Subcutaneous abdominal adipose tissue (tissue), 5 donors: Measurements from ENCODE around the gene TMEM127.
"Not testable (repeated sequence)": the region's sequence is repeated elsewhere in the genome, so short reads cannot be mapped to it uniquely, and the experiment has no call there.

Experiments used
- H3K27ac ChIP-seq: one replicate; pipeline ENCODE4 v1.7.0; 2013; ENCODE audit warnings: low read depth, mild to moderate bottlenecking, inconsistent platforms, low read length, moderate library complexity
- H3K27me3 ChIP-seq, 5 donors: one replicate each; pipeline ENCODE4 v1.7.0; 2013; ENCODE audit warnings: low read length in 5 of 5, inconsistent platforms in 1 of 5; ENCODE audit not compliant: control insufficient read depth in 5 of 5, insufficient read depth in 4 of 5
- H3K36me3 ChIP-seq, 5 donors: one replicate each; pipeline ENCODE4 v1.7.0; 2013; ENCODE audit warnings: low read length in 5 of 5; ENCODE audit not compliant: control insufficient read depth in 5 of 5, insufficient read depth in 5 of 5
- H3K4me1 ChIP-seq, 5 donors: one replicate each; pipeline ENCODE4 v1.7.0; 2013; ENCODE audit warnings: low read length in 5 of 5, mild to moderate bottlenecking in 3 of 5, moderate library complexity in 1 of 5; ENCODE audit not compliant: control insufficient read depth in 5 of 5, insufficient read depth in 5 of 5
- H3K4me3 ChIP-seq, 5 donors: one replicate each; pipeline ENCODE4 v1.7.0; 2013; ENCODE audit warnings: low read length in 5 of 5, low read depth in 1 of 5
- H3K9ac ChIP-seq, 5 donors: one replicate each; pipeline ENCODE4 v1.7.0; 2013; ENCODE audit warnings: low read length in 5 of 5, mild to moderate bottlenecking in 4 of 5, moderate library complexity in 3 of 5
- H3K9me3 ChIP-seq, 5 donors: one replicate each; pipeline ENCODE4 v1.7.0; 2013; ENCODE audit warnings: low read length in 5 of 5; ENCODE audit not compliant: control insufficient read depth in 5 of 5
- donor health status: healthy.
- donor health status: healthy.
- donor health status: healthy.
- donor health status: healthy.
- donor health status: healthy.

Gene TMEM127

DNA sequence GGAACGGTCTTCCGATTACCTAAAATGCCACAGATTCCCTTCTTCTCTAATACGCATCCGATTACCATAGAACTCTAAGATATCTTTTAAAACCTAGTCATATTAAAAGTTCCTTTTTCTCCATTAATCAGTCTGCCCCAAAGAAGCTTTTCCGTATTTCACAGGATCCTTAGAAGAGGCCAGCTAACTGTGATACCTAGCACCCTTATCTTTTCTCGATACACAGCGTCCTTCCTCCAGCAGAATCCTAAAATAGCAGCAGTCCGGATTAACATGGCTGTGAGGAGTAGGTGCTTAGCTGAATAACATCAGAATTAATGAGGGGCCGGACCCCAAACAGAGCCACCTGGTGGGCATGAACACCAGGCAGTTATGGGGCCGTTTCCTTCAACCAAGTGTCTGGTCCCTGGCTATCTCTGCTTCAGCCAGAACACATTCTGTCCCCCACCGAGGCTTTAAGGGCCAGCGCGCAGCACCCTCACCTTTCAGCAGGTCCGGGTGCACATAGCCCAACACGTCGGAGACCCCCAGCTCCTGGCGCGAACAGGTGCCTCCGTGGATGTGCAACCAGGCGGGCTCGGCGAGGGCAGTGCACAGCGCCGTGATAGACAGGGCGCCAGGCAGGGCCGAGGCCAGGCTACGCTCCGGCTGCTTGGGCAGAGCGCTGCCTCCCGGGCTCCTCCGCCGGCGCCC is 995 bp downstream of the TMEM127 start:
- Histone ChIP-seq H3K27me3 (no peaks in the 10 kb centered on the region), H3K9me3 (no peaks in the 10 kb centered on the region), H3K9ac (peak overlapping the region; percentile 68 to 97 (median 95)), H3K4me3 (peak overlapping the region; percentile 70 to 96 (median 82)), H3K4me1 (peaks cover 13 to 60% (median 49%) of the 10 kb centered on the region in 5 donors), H3K36me3 (peaks cover 3 to 44% (median 29%) of the 10 kb centered on the region in 5 donors), H3K27ac (peak overlapping the region; percentile 93)

DNA sequence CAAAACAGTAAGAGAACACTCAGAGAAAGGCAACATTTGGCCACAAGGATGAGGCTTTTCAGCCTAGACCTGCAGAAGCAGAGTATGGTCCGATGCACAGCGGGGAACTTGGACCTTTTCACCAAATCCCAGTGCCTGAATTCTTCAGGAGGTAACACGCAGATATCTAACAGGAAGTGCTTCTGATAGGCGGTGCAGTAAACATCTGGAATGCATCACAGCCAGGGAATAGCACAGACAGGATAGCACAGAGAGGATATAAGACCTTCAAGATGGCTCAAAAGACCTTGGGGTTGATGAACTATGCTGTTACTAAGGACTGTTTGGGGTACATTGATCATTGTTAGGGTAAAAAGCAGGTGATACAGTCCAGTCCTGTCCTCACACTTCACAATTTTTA is 1.7 kb downstream of the TMEM127 start:
- Histone ChIP-seq H3K27ac (peak overlapping the region; percentile 93), H3K36me3 (peaks cover 3 to 38% (median 24%) of the 10 kb centered on the region in 5 donors), H3K27me3 (no peaks in the 10 kb centered on the region), H3K4me3 (peak overlapping the region; percentile 70 to 96 (median 82)), H3K9me3 (no peaks in the 10 kb centered on the region), H3K4me1 (peaks cover 19 to 67% (median 56%) of the 10 kb centered on the region in 5 donors), H3K9ac (peak overlapping the region in 4 of 5 donors; percentile 89 to 97 (median 96))

DNA sequence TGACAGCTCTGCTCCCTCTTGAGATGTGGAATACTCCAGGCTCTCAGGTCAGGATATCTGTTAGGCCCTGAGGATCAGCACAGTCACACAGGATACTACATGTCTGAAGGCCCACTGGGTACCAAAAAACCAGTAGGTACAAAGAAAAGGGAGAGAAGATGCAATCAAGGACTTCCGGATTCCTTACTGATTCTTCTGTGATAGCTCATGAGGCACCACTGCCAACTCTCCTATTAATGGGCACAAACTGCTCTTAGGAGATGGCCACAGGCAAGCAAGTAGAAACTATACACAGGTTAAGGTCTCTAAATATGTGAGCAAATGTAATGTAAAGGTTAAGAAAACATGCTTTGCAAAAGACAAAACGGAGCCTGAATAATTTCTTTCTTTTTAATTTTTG is 3.5 kb downstream of the TMEM127 start:
- Histone ChIP-seq H3K36me3 (peaks cover 0 to 23% (median 11%) of the 10 kb centered on the region in 5 donors), H3K27ac (no peak overlapping the region), H3K9me3 (no peaks in the 10 kb centered on the region), H3K4me1 (peaks cover 28 to 80% (median 72%) of the 10 kb centered on the region in 5 donors), H3K4me3 (no peak overlapping the region), H3K9ac (no peak overlapping the region), H3K27me3 (no peaks in the 10 kb centered on the region)

DNA sequence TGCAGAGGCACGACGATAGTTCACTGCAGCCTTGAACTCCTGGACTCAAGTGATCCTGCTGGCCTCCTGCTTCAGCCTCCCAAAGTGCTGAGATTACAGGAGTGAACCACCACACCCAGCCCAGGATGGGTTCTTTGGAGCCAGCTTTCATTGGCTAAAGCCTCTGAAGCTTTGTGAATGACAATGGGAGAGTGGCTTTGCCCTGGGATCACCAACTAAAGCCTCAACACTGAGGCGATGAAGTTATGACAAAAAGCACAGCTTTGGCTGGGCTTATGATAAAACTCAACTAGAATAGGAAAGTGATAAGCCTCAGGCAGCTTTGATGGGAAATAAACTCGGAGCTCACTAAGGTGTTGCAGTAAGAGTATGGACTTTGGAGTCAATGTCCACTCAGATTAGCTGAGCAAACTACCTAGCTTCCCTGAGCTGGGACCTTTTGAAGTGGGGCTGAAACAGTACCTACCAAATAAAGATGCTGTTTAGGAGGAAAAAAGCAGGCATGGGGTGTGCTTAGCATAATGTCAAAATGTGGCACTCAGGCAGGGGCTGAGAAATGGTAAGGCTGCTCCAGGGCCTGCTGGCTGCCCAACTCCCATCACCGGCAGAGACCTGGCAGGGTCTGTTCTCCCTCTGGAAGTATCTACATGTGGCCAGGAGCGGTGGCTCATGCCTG is 4.3 kb downstream of the TMEM127 start:
- Histone ChIP-seq H3K4me1 (peaks cover 28 to 79% (median 69%) of the 10 kb centered on the region in 5 donors), H3K9ac (peak overlapping the region in 4 of 5 donors; percentile 42 to 63 (median 58))

DNA sequence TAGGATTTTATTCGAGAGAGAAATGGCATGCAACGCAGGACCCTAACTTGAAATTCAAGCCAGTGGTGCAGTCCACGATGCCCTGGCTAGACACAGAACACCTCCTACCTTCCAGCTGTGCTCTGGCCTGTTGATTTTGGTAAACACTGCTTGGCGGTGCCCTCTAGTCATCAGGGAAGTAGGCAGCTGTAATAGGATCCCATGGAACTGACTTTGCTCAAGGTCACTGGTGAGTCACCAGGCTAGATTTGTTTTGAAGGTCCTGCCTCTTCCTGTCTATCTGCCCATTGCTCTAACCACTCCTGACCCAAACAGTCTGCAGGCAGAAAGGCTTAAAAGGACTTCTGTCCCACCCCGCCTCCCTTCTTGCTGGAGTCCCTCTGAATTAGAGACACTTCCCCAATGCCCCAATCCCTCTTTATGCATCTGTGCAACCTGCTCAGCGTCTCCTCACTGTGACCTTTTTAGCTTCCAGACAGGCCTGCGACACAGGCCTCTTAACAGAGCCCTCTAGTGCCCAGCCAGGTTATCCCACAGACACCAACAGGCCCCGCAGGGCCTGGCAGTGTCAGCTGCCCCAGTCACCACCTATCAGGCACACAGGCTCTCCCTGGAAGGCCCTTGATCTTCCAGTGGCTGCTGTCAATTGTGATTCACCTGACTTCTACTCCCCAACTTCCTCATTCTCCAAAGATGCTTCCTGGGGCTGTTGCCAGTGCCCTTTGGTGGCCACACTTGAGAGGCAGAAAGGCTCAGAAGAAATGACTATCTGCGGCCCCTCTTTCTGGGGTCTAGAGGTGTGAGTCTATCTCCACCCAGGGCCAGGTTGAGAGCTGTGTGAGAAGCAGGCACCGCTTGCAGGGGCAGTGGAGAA is 5.2 kb downstream of the TMEM127 start:
- H3K9ac ChIP-seq: peak overlapping the region; percentile 48 to 63 (median 57)
- H3K27ac ChIP-seq: peak overlapping the region; percentile 94
- no peaks in the 10 kb centered on the region for H3K27me3 ChIP-seq
- H3K4me1 ChIP-seq: peaks cover 28 to 79% (median 68%) of the 10 kb centered on the region in 5 donors
- H3K4me3 ChIP-seq: peak overlapping the region in 4 of 5 donors; percentile 20 to 47 (median 35)
- H3K36me3 ChIP-seq: peaks cover 0 to 27% (median 11%) of the 10 kb centered on the region in 5 donors
- H3K9me3 ChIP-seq: no peaks in the 10 kb centered on the region

More for the DNA sequence above, 4.3 kb downstream of the TMEM127 start:
- Histone ChIP-seq H3K4me3 (no peak overlapping the region), H3K9me3 (no peaks in the 10 kb centered on the region), H3K27me3 (no peaks in the 10 kb centered on the region), H3K27ac (peak overlapping the region; percentile 94), H3K36me3 (peaks cover 0 to 22% (median 11%) of the 10 kb centered on the region in 5 donors)

DNA sequence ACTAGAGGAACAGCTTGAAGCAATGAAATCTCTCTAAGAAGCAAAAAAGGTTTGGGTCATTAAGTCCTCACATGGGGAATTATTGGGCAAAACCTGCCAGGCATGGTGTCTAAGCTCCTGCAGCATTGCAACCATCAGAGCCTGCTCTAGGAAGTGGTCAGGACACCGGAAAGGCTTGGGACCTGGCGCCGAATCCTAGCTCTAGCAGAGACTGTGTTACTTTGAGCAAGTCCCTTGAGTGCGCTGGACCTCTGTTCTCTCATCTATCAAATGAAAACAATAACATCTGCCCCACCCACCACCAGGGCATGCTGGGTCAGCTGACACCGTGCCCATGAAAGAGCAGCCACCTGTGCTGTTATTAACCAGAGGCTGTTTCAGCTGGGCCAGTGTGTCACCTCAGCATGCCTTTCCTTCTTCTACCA is 6.3 kb downstream of the TMEM127 start:
- peak overlapping the region; percentile 94 for H3K27ac ChIP-seq
- peak overlapping the region in 2 of 5 donors; percentile 4 to 18 for H3K4me3 ChIP-seq
- H3K9ac ChIP-seq: peak overlapping the region in 4 of 5 donors; percentile 47 to 73 (median 60)
- H3K27me3 ChIP-seq: no peaks in the 10 kb centered on the region
- H3K4me1 ChIP-seq: peaks cover 33 to 83% (median 69%) of the 10 kb centered on the region in 5 donors
- H3K36me3 ChIP-seq: peaks cover 3 to 38% (median 20%) of the 10 kb centered on the region in 5 donors
- no peaks in the 10 kb centered on the region for H3K9me3 ChIP-seq

DNA sequence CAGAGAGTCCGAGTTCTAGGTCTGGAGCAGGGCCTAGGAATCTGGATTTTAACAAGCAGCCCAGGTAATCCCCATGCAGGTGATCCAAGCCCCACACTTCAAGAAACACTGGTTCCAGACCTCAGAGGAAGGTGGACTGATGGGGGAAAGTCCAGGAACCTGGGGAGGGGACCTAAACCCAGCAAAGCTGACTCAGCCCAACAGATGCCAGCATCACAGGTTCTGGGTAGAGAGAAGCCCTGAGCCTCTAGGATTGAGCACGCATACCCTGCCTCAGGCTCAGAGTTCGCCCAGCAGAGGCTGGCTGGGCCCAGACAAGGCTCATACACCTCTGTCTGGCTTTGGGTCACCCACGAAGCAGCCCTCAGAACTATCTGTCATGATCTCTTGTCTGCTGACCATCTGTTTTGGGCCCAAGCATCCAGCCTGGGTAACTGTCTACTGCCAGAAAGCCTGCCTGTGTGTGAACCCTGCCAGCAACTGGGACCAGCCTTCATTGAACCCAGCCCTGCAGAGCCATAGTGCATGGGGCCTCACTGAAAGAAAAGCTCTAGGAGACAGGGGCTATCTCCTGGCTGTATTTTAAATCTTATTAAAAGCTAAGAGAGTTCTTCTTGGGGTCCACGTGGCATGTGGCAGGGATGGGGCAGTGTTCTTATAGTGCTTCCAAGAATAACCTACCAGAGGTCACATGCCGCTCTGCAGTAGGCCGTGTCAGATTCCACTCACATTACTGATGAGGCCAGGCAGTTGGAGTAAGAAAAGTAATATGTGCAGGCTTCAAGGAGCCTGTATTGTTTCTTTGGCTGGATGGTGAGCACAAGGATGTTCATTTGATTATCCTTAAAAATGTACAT is 7.4 kb downstream of the TMEM127 start:
- Histone ChIP-seq H3K4me1 (peaks cover 30 to 83% (median 69%) of the 10 kb centered on the region in 5 donors), H3K36me3 (peaks cover 3 to 41% (median 26%) of the 10 kb centered on the region in 5 donors), H3K9ac (peak overlapping the region in 4 of 5 donors; percentile 48 to 63 (median 53))

DNA sequence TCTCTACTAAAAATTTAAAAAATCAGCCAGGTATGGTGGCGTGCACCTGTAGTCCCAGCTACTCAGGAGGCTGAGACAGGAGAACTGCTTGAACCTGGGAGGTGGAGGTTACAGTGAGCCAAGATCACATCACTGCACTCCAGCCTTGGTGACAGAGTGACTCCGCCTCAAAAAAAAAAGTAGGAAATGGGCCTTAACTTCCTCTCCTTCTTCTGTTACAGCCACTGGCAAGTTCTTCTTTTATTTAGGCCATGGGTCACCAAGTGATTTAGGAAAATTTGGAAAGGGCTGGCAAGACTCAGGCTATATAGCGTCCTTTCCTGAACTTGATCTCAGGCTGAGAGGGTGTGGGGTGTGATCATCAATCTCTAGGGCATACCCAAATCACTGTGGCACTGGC is 8.1 kb downstream of the TMEM127 start:
- H3K27ac ChIP-seq: peak overlapping the region; percentile 94

More for the DNA sequence above, 7.4 kb downstream of the TMEM127 start:
- Histone ChIP-seq H3K27me3 (no peaks in the 10 kb centered on the region), H3K9me3 (no peaks in the 10 kb centered on the region), H3K4me3 (peak overlapping the region in 1 of 5 donors; percentile 14), H3K27ac (peak overlapping the region; percentile 94)

More for the DNA sequence above, 8.1 kb downstream of the TMEM127 start:
- H3K27me3 ChIP-seq, H3K9me3 ChIP-seq: not testable (repeated sequence)
- Histone ChIP-seq H3K36me3 (peaks cover 3 to 47% (median 33%) of the 10 kb centered on the region in 5 donors), H3K4me3 (peak overlapping the region in 1 of 5 donors; percentile 14), H3K9ac (peak overlapping the region in 4 of 5 donors; percentile 48 to 63 (median 53)), H3K4me1 (peaks cover 30 to 84% (median 70%) of the 10 kb centered on the region in 5 donors)
